Measurements from ENCODE around the gene CWC22. TPM values are rescaled to one million over a fixed set of nuclear protein-coding genes. Genes with fewer than 3 reads are reported as not detected.
A peak's percentile ranks its signal among the peaks of the same experiment; 100 is the strongest.
"Not testable (repeated sequence)": the region's sequence is repeated elsewhere in the genome, so short reads cannot be mapped to it uniquely, and the experiment has no call there.

CWC22 gene
- total RNA-seq, 1 donor from 2014 or later: 13.9 TPM

- DNase-seq (ENCODE audit: low read depth): no peak
These were observed 54.4 kb downstream of the CWC22 start for GRCh38 chr2:179952658-179953057.

DNA sequence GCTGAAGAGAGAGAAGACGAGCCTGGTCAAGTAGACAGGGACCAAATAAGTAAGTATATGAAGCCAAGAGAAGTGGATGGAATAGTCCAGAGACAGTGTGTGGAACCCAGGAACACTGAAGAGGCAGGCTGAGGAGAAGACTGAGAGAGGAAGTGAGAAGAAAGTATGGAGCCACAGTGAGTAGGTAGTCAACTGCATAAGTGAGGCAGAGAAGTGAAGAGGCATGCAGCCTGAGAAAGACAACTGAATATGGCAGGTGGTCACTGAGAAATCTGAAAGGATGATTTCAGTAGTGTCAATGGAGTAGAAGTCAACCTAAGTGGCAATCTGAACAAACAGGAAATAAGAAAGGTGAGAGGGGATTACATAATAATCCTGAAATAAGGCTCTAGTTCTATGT, 55.4 kb downstream of the CWC22 start:
- DNase-seq (ENCODE audit: low read depth): no peak

DNA sequence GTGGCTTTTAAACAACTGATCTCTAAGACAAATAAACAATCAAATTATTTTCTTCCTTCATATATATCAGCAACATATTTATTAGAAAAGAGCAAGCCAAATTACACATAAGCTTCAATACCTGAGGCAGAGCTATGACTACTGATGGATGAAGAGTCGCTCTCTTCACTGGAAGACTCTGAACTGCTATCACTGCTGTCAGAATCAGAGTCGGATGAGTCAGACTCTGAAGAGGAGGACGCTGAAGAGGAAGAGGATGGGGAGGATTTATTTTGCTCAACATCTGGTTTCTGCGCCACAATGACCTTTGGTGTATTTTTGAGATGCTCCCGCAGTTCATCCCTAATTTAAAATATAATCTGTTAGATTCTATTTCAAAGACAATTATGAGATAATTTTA, 56.7 kb downstream of the CWC22 start:
- DNase-seq (ENCODE audit: low read depth): no peak

DNA sequence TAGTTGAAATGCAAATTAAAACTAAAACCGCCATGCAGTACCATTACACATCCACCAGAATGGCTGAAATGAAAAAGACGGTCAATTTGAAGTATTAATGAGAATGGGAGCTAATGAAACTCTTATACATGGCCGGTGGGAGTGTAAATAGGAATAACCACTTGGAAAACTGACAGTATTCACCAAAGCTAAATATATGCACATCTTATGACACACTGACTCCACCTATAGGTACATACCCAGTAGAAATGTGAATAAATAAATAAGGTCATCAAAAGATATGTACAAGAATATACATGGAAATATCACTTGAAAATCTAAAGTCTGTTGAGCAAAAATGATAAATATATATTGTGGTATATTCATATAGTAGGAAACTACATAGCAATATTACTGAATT, 57.7 kb downstream of the CWC22 start:
- DNase-seq (ENCODE audit: low read depth): no peak

DNA sequence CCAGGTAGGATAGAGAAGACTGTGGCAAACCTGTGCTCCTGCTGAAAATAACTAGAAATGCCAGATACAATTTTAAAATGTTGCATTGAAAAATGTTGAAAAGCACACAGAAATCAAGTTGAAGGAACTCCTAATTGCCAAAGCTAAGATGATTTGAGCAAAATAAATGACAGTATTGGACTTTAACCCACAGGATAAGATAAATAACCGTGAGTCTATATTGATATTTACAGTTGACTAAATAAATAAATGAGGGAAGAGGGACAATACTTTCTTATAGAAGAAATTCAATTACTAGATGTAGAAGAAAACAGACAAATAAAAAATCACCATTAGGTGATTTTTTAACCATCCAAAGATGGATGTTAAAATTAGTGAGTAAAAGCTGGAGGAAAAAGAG, 59.0 kb downstream of the CWC22 start:
- no peak for DNase-seq (ENCODE audit: low read depth)

DNA sequence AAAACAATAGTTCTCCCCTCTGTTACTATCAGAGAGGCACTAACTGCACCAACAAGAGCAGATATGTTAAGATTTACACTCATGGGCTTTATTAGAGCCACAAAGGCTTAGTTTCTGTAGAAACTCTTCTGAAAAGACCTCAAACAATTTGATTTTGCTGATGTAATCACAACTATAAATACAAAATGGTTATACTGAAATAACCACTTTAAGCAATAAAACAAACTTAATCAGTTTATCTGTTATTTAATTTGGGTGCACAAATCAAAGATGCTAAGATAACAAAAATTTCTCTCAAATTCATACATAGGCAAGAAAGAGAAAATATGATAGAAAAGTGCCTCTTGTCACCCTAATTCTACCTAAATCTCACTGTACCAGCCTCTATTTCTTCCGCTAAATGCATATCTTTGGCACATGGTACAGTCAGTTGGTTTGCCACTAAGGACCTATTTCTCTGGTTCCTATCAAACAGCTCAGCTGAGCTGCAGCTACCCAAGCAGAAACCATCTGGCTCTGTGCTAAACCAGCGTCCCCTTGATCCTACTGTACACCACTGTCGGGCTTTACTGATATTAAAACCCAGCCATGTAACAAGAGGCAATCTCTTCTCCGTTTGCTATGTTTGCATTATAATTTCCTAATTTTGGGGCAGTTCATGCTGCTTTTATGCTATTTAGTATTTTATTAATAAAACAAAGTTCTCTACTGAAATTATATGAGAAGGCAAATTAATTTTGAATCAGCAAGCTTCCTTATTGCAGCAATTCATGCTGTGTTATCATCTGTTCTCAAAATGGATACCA, 60.1 kb downstream of the CWC22 start:
- no peak for DNase-seq (ENCODE audit: low read depth)

DNA sequence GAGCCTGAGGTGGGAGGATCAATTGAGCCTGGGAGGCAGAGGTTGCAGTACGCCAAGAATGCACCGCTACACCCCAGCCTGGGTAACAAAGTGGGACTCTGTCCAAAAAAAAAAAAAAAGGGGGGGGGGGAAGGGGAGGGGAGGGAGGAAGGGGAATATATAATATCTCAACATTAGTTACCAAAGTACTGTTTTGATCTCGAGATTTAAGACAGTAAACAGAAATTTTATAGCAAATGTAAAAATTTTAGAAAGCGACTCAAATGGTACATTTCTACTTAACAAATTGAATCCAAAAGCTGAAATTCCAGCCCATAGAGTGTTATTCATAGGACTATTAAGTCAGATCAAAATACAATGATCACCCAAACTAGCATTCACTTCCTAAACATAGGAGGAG, 60.8 kb downstream of the CWC22 start:
- no peak for DNase-seq (ENCODE audit: low read depth)

GRCh38 chr2:179939259-179939658, 67.8 kb downstream of the CWC22 start:
- no peak for DNase-seq (ENCODE audit: low read depth)

- DNase-seq (ENCODE audit: low read depth): peak; percentile 45
These were observed 69.1 kb downstream of the CWC22 start for GRCh38 chr2:179938026-179938425.

DNA sequence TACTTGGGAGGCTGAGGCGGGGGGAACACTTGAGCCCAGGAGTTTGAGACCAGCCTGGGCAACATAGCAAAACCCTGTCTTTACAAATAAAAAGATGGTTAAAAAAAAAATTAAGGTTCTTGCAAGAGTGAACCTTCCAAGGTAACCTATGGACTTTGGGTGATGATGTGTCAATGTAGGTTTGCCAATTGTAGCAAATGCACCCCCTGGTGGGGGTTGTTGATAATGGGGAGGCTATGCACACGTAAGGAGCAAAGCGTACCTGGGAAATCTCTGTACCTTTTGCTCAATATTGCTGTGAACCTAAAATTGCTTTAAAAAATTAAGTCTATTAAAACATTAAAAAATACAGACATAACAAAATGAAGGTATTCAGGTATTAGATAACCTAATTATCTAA, 70.4 kb downstream of the CWC22 start:
- peak; percentile 13 for DNase-seq (ENCODE audit: low read depth)

GRCh38 chr2:179936141-179936540, 71.0 kb downstream of the CWC22 start:
- DNase-seq (ENCODE audit: low read depth): peak; percentile 9

DNA sequence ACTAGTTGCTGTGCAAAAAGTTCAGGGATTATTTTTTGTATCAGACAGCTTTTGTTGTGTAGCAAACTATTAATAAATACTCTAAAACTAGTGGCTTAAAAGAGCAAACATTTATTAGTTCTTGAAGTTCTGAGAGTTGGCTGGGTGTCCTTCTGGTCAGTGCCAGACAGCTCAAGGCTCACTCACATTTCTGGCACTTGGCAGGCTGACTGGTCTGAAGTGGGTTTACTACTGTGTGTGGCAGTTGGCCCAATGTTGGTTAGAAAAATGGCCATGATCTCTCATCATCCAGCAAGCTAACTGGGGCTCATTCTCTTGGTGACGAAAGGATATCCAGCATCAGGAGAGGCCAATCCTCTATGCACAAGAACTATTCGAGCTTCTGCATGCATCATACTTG, 74.3 kb downstream of the CWC22 start:
- peak; percentile 55 for DNase-seq (ENCODE audit: low read depth)

DNA sequence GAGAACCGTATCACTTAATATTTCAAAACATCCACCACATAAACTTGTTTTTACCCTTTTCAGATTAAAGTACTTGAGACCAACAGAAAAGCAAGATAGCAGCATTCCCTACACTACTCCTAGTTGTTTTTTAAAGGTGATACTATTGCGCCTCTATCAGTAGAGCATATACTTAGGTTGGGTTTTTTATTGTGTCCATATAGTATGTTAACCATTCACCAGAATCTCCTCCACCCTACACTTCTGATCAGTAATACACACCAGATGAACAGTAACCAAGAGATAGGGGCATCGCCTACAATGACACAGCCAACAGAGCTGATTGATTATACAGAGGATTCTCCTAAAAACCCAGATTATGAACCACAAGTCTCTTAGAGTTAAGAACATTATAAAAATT, 75.6 kb downstream of the CWC22 start:
- no peak for DNase-seq (ENCODE audit: low read depth)

- not testable (repeated sequence) for DNase-seq (ENCODE audit: low read depth)
These were observed 77.1 kb downstream of the CWC22 start for GRCh38 chr2:179929997-179930396.

DNA sequence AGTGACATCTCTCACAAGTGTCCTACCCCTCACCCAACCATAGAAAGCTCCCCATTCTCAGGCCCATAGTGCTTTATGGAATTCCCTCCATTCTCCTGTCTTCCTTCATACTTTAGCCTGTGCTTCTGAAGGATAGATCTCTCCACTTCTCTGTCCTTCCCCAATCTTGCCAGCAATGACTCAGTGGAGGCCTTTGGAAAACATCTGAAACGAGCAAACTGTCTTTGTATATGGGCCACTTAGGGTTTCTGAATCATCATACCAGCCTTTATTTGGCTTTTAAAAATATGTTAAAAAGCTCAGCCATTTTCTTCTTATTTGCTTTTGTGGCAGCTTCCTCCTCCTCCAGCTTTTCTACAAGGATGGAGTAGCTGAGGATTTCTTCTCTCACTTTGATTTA, 80.1 kb downstream of the CWC22 start:
- DNase-seq (ENCODE audit: low read depth): no peak

DNA sequence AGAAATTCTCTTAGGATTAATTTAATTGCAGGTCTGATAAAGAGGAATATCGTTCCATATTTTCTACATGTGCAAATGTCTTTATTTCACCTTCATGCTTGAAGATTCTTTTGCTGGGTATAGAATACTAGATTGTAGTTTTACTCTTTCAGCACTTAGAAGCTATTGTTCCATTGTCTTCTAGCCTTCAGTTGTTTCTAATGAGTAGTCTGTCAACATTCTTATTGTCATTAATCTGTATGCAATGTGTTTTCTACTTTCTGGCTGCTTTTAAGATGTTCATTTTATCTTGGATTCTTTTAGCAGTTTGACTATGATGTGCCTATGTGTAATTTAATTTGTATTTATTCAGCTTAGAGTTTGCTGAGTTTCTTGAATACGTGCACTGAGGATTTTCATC, 81.4 kb downstream of the CWC22 start:
- DNase-seq (ENCODE audit: low read depth): no peak

- peak; percentile 16 for DNase-seq (ENCODE audit: low read depth)
These were observed 89.8 kb downstream of the CWC22 start for GRCh38 chr2:179917272-179917671.

DNA sequence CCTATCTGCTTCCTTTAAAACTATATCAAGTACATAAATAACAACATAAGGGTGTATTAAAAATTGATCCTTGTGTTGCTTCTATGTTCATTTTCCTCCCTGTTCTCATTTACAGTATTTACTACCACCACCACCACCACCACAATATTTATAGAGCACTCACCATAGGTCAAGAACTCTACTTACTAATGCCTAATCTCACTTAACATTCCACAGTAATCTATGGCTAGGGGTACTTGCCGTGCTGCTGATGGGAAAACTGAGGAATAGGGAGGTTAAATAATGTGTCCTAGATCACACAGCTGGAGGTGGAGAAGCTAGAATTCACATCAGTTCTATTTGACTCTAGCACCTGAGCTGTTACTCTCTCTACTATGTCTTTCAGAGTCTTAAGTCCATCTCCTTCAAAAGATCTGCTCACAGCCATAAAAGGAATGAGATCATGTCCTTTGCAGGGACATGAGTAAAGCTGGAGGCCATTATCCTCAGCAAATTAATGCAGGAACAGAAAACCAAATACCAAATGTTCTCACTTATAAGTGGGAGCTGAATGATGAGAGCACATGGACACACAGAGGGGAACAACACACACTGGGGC, 91.6 kb downstream of the CWC22 start:
- no peak for DNase-seq (ENCODE audit: low read depth)

DNA sequence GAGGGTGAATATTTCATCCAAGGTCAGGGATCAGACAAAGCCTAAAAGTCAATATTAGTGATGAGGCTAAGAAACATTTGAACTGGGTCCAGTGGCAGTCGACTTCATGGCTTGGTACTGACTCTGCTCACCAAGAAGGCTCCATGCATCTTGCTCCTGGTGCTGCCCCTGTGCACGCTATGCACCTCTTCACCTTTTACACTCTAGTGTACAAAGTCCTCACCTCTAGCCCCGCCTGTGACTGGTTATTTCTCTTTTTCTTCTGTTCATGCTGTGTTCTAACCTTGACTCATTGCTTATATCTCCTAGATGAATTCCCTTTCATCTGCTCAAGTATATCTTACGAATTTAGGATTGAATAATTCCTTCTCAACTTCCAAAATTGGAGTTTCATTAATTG, 93.3 kb downstream of the CWC22 start:
- DNase-seq (ENCODE audit: low read depth): no peak

DNA sequence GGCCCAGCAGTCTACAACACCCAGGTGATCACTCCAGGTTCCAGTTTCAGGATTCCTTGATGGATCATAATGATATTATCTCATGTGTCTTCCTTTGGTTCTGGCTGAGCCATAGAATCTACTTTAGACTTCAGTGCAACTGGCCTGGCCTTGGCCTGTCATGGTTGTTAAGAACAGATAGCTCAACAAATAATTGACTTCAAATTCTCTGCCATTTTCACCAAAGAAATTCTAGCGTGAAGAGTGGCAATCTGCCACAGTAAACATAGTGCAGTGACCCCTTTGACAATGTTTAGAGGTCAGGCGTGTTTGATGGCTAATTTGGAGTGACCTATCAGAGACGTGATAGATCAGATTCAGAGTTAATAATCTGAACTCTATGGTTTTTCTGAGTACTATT, 95.5 kb downstream of the CWC22 start:
- no peak for DNase-seq (ENCODE audit: low read depth)

DNA sequence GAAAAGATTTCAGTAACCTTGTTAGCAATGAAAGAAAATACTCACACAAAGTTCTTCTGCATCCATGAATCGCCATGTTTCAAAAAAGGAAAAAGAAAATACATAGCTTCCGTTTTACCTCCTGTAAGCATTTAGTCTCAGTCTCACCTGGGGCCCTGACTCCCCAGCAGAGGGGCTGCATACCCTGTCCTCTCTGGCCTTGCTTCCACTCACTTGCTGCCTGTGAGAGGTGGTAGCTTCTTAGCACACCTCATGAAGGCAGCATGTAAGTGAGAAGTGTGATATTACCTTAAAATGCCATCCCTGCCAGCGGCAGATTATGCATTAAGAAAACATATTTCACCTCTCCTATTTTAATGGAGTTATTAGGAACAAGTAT, 96.4 kb downstream of the CWC22 start:
- no peak for DNase-seq (ENCODE audit: low read depth)

GRCh38 chr2:179909845-179910734, 97.0 kb downstream of the CWC22 start:
- DNase-seq (ENCODE audit: low read depth): no peak
